CD14-positive monocyte (primary cell): ENCODE results near the gene HCRT. TPM values are rescaled to one million over a fixed set of nuclear protein-coding genes. Genes with fewer than 3 reads are reported as not detected.

ENCODE experiments used
- DNase-seq, 3 donors: peaks; one replicate each; pipeline ENCODE4 v3.0.0-alpha.2; 2011 to 2022
- H2AFZ ChIP-seq: 2 replicates; pipeline ENCODE4 v1.6.0; 2012; ENCODE audit warnings: mild to moderate bottlenecking, low read depth, low read length, inconsistent platforms; ENCODE audit not compliant: insufficient read depth, poor library complexity, severe bottlenecking
- H3K27ac ChIP-seq, 2 donors: 1 replicate in 1 of 2; 2 replicates in 1 of 2; pipeline ENCODE4 v1.5.1; 2012 to 2013; ENCODE audit warnings: low read length in 2 of 2, control low read depth in 1 of 2, inconsistent platforms in 1 of 2, low read depth in 1 of 2, mild to moderate bottlenecking in 1 of 2
- H3K27me3 ChIP-seq, 2 donors: one replicate each; pipeline versions ENCODE4 v1.6.0 to v1.6.1; 2011 to 2013; ENCODE audit warnings: low read length in 2 of 2; ENCODE audit not compliant: control insufficient read depth in 2 of 2, insufficient read depth in 2 of 2
- H3K36me3 ChIP-seq, 2 donors: replicated peaks in 1 of 2; 1 replicate in 1 of 2; 2 replicates in 1 of 2; pipeline versions ENCODE4 v1.5.1 to v1.6.1; 2012 to 2013; ENCODE audit warnings: low read length in 2 of 2, control low read depth in 1 of 2, inconsistent platforms in 1 of 2, mild to moderate bottlenecking in 1 of 2; ENCODE audit not compliant: insufficient read depth in 2 of 2, control insufficient read depth in 1 of 2
- H3K4me1 ChIP-seq, 2 donors: 1 replicate in 1 of 2; 2 replicates in 1 of 2; pipeline versions ENCODE4 v1.5.1 to v1.6.1; 2012 to 2013; ENCODE audit warnings: low read length in 2 of 2, control low read depth in 1 of 2, inconsistent platforms in 1 of 2, mild to moderate bottlenecking in 1 of 2, moderate library complexity in 1 of 2; ENCODE audit not compliant: insufficient read depth in 2 of 2, control insufficient read depth in 1 of 2
- H3K4me2 ChIP-seq: replicated peaks from 2 replicates; pipeline ENCODE3; 2012; ENCODE audit warnings: low read length, moderate library complexity, mild to moderate bottlenecking; ENCODE audit not compliant: poor library complexity, severe bottlenecking; ENCODE audit errors: extremely low read depth
- H3K4me3 ChIP-seq, 3 experiments: fragments of 200-600 bp in 1 of 3; sonication (generic) in 1 of 3; replicated peaks in 1 of 3; 1 replicate in 2 of 3; 2 replicates in 1 of 3; pipeline ENCODE4 v1.5.1; 2011 to 2013; ENCODE audit warnings: low read length in 3 of 3, mild to moderate bottlenecking in 3 of 3, control low read depth in 2 of 3, low read depth in 2 of 3, inconsistent platforms in 1 of 3, moderate library complexity in 1 of 3
- H3K79me2 ChIP-seq: 2 replicates; pipeline ENCODE4 v1.6.0; 2012; ENCODE audit warnings: mild to moderate bottlenecking, control low read depth, inconsistent platforms, low read length, moderate library complexity; ENCODE audit not compliant: insufficient read depth
- H3K9ac ChIP-seq: 2 replicates; pipeline ENCODE4 v1.6.0; 2017; ENCODE audit warnings: low read length, mild to moderate bottlenecking; ENCODE audit not compliant: insufficient read depth, poor library complexity, severe bottlenecking
- H3K9me3 ChIP-seq, 2 donors: replicated peaks in 1 of 2; 1 replicate in 1 of 2; 2 replicates in 1 of 2; pipeline versions ENCODE4 v1.5.1 to v1.6.1; 2012 to 2013; ENCODE audit warnings: low read length in 2 of 2, control low read depth in 1 of 2; ENCODE audit not compliant: control insufficient read depth in 1 of 2, insufficient read depth in 1 of 2
- H4K20me1 ChIP-seq: 2 replicates; pipeline ENCODE4 v1.6.0; 2012; ENCODE audit warnings: mild to moderate bottlenecking, low read length, control low read depth, moderate library complexity; ENCODE audit not compliant: insufficient read depth
- H3K27ac Mint-ChIP-seq, 7 donors: one replicate each; pipeline ENCODE4 v1.8.0; 2020; ENCODE audit warnings: mild to moderate bottlenecking in 7 of 7, mixed read lengths in 7 of 7, moderate library complexity in 6 of 7, inconsistent platforms in 2 of 7
- H3K27me3 Mint-ChIP-seq, 3 donors: one replicate each; pipeline ENCODE4 v1.8.0; 2021 to 2022; ENCODE audit warnings: low read depth in 3 of 3, mild to moderate bottlenecking in 3 of 3, mixed read lengths in 3 of 3, moderate library complexity in 3 of 3, inconsistent platforms in 1 of 3
- H3K36me3 Mint-ChIP-seq, 2 donors: one replicate each; pipeline ENCODE4 v1.8.0; 2020; ENCODE audit warnings: mixed read lengths in 2 of 2, inconsistent platforms in 1 of 2, mild to moderate bottlenecking in 1 of 2
- H3K4me1 Mint-ChIP-seq: one replicate; pipeline ENCODE4 v1.8.0; 2020; ENCODE audit warnings: mild to moderate bottlenecking, mixed read lengths
- H3K4me3 Mint-ChIP-seq, 2 donors: one replicate each; pipeline ENCODE4 v1.8.0; 2020; ENCODE audit warnings: mild to moderate bottlenecking in 2 of 2, mixed read lengths in 2 of 2, moderate library complexity in 1 of 2
- H3K9me3 Mint-ChIP-seq, 7 donors: one replicate each; pipeline ENCODE4 v1.8.0; 2020 to 2022; ENCODE audit warnings: mixed read lengths in 7 of 7, mild to moderate bottlenecking in 6 of 7, moderate library complexity in 6 of 7, inconsistent platforms in 2 of 7
- CTCF ChIP-seq: fragments of 200-600 bp; IDR thresholded peaks from one replicate; pipeline ENCODE4 v1.8.0; 2022; ENCODE audit warnings: antibody characterized with exemption, mild to moderate bottlenecking
- WGBS: methylation state at CpG from one replicate; pipeline ENCODE4 v1.1.5; 2013; ENCODE audit warnings: missing lambda C conversion rate; ENCODE audit not compliant: insufficient coverage; 5-methylcytosine and 5-hydroxymethylcytosine counted together
- intact Hi-C, 2 donors: fragments of 100-400 bp; cut with micrococcal nuclease; formaldehyde crosslinking; loops; one replicate each; pipeline versions ENCODE4 v1.15.0 to v1.15.1; 2023
- polyA plus RNA-seq, 3 donors: library from polyadenylated mRNA; depleted of rRNA in 1 of 3; unstranded in 2 of 3; stranded (reverse) in 1 of 3; fragments of 300-500 nt in 2 of 3; fragments of >200 nt in 1 of 3; fragmentation: Illumina TruSeq in 2 of 3; gene quantifications; 1 replicate in 2 of 3; 2 replicates in 1 of 3; pipeline ENCODE4 v1.2.3, GENCODE V29; 2012 to 2021

HCRT gene
- polyA plus RNA-seq, 3 donors = not detected

DNA sequence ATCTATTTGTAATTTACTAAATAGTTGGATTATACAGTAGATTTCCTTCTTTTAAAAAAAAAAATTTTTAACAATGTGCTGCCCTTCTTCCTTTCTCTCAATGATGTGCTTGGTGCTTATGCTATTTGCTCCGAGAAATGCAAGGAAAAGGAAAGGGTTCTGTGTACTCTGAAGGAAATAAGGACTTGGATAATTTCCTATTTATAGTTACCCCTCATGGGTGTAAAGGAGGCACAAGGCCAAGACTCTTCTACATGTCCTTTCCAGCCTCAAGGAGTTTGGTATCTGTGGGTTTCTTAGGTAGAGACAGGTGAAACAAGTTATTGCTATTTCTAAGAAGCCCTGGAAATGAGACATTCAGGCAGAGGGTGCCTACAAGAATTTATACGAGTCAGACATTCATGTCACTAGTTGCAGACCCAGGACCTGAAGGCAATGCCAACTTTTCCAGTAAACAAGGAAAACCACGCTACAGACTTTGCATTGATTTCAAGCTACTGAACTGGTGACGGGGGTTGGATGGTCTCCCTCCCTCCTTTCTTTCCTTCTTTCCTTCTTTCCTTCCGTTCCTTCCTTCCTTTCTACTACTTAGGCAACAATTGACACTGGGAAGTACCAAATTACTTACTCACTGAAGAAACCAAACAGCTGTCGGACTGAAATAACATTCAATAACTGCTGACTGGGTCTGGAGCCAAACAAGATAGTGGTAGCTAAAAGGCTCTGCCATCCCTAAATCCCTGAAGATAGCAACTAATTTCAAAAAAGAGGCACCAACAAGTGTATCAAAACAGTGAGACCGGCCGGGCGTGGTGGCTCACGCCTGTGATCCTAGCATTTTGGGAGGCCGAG is 42.8 kb upstream of the HCRT start:
- H4K20me1 ChIP-seq = peaks cover 19% of the 10 kb centered on the region
- peaks cover 13 to 21% of the 10 kb centered on the region in 2 donors for H3K4me1 ChIP-seq
- Mint-ChIP-seq H3K4me1 (peaks cover 25% of the 10 kb centered on the region), H3K9me3 (no peaks in the 10 kb centered on the region), H3K4me3 (no peak overlapping the region), H3K36me3 (peaks cover 39 to 55% of the 10 kb centered on the region in 2 donors), H3K27ac (peak overlapping the region in 6 of 7 donors; percentile 4 to 78 (median 34)), H3K27me3 (no peaks in the 10 kb centered on the region)
- no peak for TF ChIP-seq CTCF
- 23% methylated on average over 3 of the region's 11 CpGs for WGBS
- no peaks in the 10 kb centered on the region for H3K27me3 ChIP-seq
- intact Hi-C loops = no loop called here
- no peak overlapping the region for H2AFZ ChIP-seq
- no peak overlapping the region for H3K4me3 ChIP-seq
- no peak overlapping the region for H3K4me2 ChIP-seq
- H3K27ac ChIP-seq = peak overlapping the region in 1 of 2 donors; percentile 33
- no peaks in the 10 kb centered on the region for H3K9me3 ChIP-seq
- H3K79me2 ChIP-seq = peaks cover 36% of the 10 kb centered on the region
- peaks cover 21 to 52% of the 10 kb centered on the region in 2 donors for H3K36me3 ChIP-seq
- H3K9ac ChIP-seq = no peak overlapping the region
- no peak for DNase-seq

DNA sequence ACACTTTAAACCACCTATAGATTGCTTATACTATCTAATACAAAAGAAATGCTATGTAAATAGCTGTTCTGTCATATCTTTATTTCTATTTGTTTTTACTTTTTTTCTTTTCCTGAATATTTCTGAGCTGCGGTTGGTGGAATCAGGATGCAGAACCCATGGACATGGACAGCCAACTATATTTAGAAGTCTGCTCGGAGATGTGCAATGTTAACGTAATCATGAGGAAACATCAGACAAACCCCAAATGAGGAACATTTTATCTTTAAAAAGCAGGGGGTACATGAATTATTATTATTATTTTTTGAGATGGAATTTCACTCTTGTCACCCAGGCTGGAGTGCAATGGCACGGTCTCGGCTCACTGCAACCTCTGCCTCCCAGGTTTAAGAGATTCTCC is 40.4 kb upstream of the HCRT start:
- Histone ChIP-seq H3K4me2 (no peak overlapping the region), H3K4me3 (no peak overlapping the region), H3K4me1 (peaks cover 13 to 21% of the 10 kb centered on the region in 2 donors), H3K27ac (peak overlapping the region in 1 of 2 donors; percentile 29), H3K79me2 (peaks cover 14% of the 10 kb centered on the region), H3K9ac (no peak overlapping the region), H3K9me3 (no peaks in the 10 kb centered on the region), H3K36me3 (peaks cover 29 to 59% of the 10 kb centered on the region in 2 donors), H2AFZ (no peak overlapping the region), H3K27me3 (no peaks in the 10 kb centered on the region), H4K20me1 (peaks cover 13% of the 10 kb centered on the region)
- WGBS = no CpG with 5 or more reads among the region's 5 CpGs
- DNase-seq = no peak
- Mint-ChIP-seq H3K27me3 (no peaks in the 10 kb centered on the region), H3K9me3 (no peaks in the 10 kb centered on the region), H3K27ac (peak overlapping the region in 6 of 7 donors; percentile 58 to 84 (median 72)), H3K4me1 (peaks cover 25% of the 10 kb centered on the region), H3K36me3 (peaks cover 49 to 69% of the 10 kb centered on the region in 2 donors), H3K4me3 (no peak overlapping the region)
- TF ChIP-seq CTCF = no peak
- intact Hi-C loops = no loop called here
